CD4-positive, alpha-beta T cell (primary cell): Measurements from ENCODE around the gene MTRF1. TPM values are rescaled to one million over a fixed set of nuclear protein-coding genes. Genes with fewer than 3 reads are reported as not detected.

ENCODE experiments used
- ATAC-seq: fragments of 200-7000 bp; cut with Tn5 transposase; one replicate; pipeline ENCODE4 v1.10.0; 2022; ENCODE audit warnings: mild to moderate bottlenecking; ENCODE audit not compliant: poor library complexity
- CTCF ChIA-PET: fragments of 350-600 bp; sonication (Branson Sonifier 250); formaldehyde crosslinking; loops from one replicate; lab custom pipeline; 2021; ENCODE audit warnings: antibody characterized with exemption, inconsistent platforms; lab: Charles Lee
- POLR2A ChIA-PET: fragments of 350-600 bp; sonication (Branson Sonifier 250); formaldehyde crosslinking; loops from one replicate; lab custom pipeline; 2021; ENCODE audit warnings: antibody characterized with exemption, inconsistent platforms; lab: Charles Lee
- DNase-seq, 14 experiments: peaks; one replicate each; pipeline ENCODE4 v3.0.0-alpha.2; 2013 to 2020; ENCODE audit warnings: mixed read lengths in 2 of 14
- H3K27ac ChIP-seq, 2 donors: one replicate each; pipeline versions ENCODE4 v1.5.1 to v1.7.0; 2013; ENCODE audit warnings: low read length in 2 of 2, low read depth in 1 of 2, mild to moderate bottlenecking in 1 of 2
- H3K27me3 ChIP-seq, 2 experiments: 1 replicate in 1 of 2; 2 replicates in 1 of 2; pipeline versions ENCODE4 v1.6.1 to v1.7.0; 2013; ENCODE audit warnings: low read length in 2 of 2, control low read depth in 1 of 2, mild to moderate bottlenecking in 1 of 2, moderate library complexity in 1 of 2; ENCODE audit not compliant: insufficient read depth in 2 of 2, control insufficient read depth in 1 of 2
- H3K36me3 ChIP-seq: one replicate; pipeline ENCODE4 v1.6.1; 2013; ENCODE audit warnings: low read length, control low read depth; ENCODE audit not compliant: insufficient read depth
- H3K4me1 ChIP-seq: one replicate; pipeline ENCODE4 v1.6.1; 2013; ENCODE audit warnings: low read length, control low read depth; ENCODE audit not compliant: insufficient read depth
- H3K4me3 ChIP-seq: one replicate; pipeline ENCODE4 v1.5.1; 2013; ENCODE audit warnings: mild to moderate bottlenecking, low read length, moderate library complexity
- H3K9me3 ChIP-seq, 2 experiments: 1 replicate in 1 of 2; 2 replicates in 1 of 2; pipeline versions ENCODE4 v1.6.1 to v1.7.0; 2013; ENCODE audit warnings: low read length in 2 of 2, mild to moderate bottlenecking in 2 of 2, control low read depth in 1 of 2, moderate library complexity in 1 of 2; ENCODE audit not compliant: control insufficient read depth in 1 of 2, insufficient read depth in 1 of 2
- H3K27ac Mint-ChIP-seq: one replicate; pipeline ENCODE4 v1.8.0; 2020; ENCODE audit warnings: mixed read lengths
- H3K27me3 Mint-ChIP-seq: one replicate; pipeline ENCODE4 v1.8.0; 2021; ENCODE audit warnings: mixed read lengths
- H3K36me3 Mint-ChIP-seq: one replicate; pipeline ENCODE4 v1.8.0; 2021; ENCODE audit warnings: low read depth, mixed read lengths
- H3K4me1 Mint-ChIP-seq: one replicate; pipeline ENCODE4 v1.8.0; 2021; ENCODE audit warnings: low read depth, mixed read lengths
- H3K4me3 Mint-ChIP-seq: one replicate; pipeline ENCODE4 v1.8.0; 2020; ENCODE audit warnings: mild to moderate bottlenecking, mixed read lengths
- H3K9me3 Mint-ChIP-seq: one replicate; pipeline ENCODE4 v1.8.0; 2020; ENCODE audit warnings: mixed read lengths
- CTCF ChIP-seq: fragments of 200-600 bp; IDR thresholded peaks from one replicate; pipeline ENCODE4 v1.8.0; 2022; ENCODE audit warnings: antibody characterized with exemption, mild to moderate bottlenecking
- intact Hi-C, 2 experiments: fragments of 100-400 bp; cut with DNase I in 1 of 2; cut with micrococcal nuclease in 1 of 2; formaldehyde crosslinking; loops; one replicate each; pipeline versions ENCODE4 v1.15.1 to v1.9.0; 2023 to 2025; cut with DNase I, micrococcal nuclease
- total RNA-seq, 174 experiments: library from RNA in 2 of 174; stranded (reverse) in 2 of 174; gene quantifications; one replicate each; pipeline ENCODE4 v1.2.3 and lab custom pipeline; 2021 to 2026

Gene MTRF1
- total RNA-seq, 2 experiments from 2014 or later = 15.7 to 17.8 TPM

- no peak for TF ChIP-seq CTCF
- peaks cover 47% of the 10 kb centered on the region for H3K36me3 ChIP-seq
- Mint-ChIP-seq H3K9me3 (no peaks in the 10 kb centered on the region), H3K36me3 (peaks cover 83% of the 10 kb centered on the region), H3K27me3 (no peaks in the 10 kb centered on the region), H3K4me3 (no peak overlapping the region), H3K27ac (no peak overlapping the region), H3K4me1 (peaks cover 28% of the 10 kb centered on the region)
- DNase-seq (no peak), ATAC-seq (no peak)
- no peak overlapping the region for H3K4me3 ChIP-seq
- POLR2A ChIA-PET = interaction anchor here (0.9 kb wide), 1 partner anchor 8 kb away, joined by 3 read pairs; the partner anchor contains the start of gene MTRF1
- no peaks in the 10 kb centered on the region for H3K9me3 ChIP-seq
- H3K27me3 ChIP-seq = no peaks in the 10 kb centered on the region
- H3K4me1 ChIP-seq = peaks cover 1% of the 10 kb centered on the region
- intact Hi-C loops = no loop called here
- H3K27ac ChIP-seq = no peak overlapping the region
- CTCF ChIA-PET = interaction anchor here (0.9 kb wide), 1 partner anchor 16 kb away, joined by 3 read pairs; no protein-coding TSS in a partner anchor
Observed at GRCh38 chr13:41254902-41255301, 8.5 kb downstream of the MTRF1 start.

GRCh38 chr13:41250993-41251392 is 12.4 kb downstream of the MTRF1 start:
- Histone ChIP-seq H3K4me1 (no peaks in the 10 kb centered on the region), H3K4me3 (no peak overlapping the region), H3K9me3 (no peaks in the 10 kb centered on the region), H3K27ac (no peak overlapping the region), H3K27me3 (no peaks in the 10 kb centered on the region), H3K36me3 (peaks cover 44% of the 10 kb centered on the region)
- H3K4me3 Mint-ChIP-seq = no peak overlapping the region
- DNase-seq (no peak), ATAC-seq (no peak)
- intact Hi-C loops = no loop called here
- H3K36me3 Mint-ChIP-seq = peaks cover 69% of the 10 kb centered on the region
- TF ChIP-seq CTCF = no peak
- CTCF ChIA-PET = interaction anchor here (0.6 kb wide), 1 partner anchor 18 kb away, joined by 3 read pairs; no protein-coding TSS in a partner anchor
- POLR2A ChIA-PET = no interaction called here
- no peak overlapping the region for H3K27ac Mint-ChIP-seq
- H3K4me1 Mint-ChIP-seq = peaks cover 5% of the 10 kb centered on the region
- no peaks in the 10 kb centered on the region for H3K9me3 Mint-ChIP-seq
- no peaks in the 10 kb centered on the region for H3K27me3 Mint-ChIP-seq

DNA sequence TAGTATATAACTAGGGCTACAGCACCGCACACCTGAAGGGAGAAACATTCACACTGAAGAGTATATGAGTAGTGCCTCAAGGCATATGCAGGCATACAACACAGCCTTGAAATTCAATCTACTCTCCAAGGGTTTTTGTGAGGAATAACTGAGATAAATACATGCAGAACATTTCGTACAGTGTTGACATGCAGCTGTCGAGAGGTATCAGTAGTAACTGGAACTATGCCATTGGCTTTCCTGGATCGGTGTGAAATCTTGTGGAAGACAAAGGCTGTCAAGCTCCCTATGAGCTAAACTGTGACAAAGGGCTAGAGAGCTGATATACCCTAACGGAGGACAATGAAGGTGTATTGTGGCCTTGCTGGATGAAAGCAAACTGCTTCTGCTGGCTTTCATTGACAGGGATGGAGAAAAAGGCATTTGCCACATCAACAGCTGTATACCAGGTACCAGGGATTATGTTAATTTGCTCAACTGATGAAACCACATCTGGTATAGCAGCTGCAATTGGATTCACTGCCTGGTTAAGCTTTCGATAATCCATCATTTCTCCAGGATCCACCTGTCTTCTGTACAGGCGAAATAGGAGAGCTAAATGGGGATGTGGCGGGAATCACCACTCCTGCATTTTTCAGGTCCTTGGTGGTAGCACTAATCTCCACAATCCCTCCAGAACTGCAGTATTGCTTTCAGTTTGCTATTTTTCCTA is 16.3 kb downstream of the MTRF1 start:
- CTCF ChIA-PET = no interaction called here
- peaks cover 47% of the 10 kb centered on the region for H3K36me3 Mint-ChIP-seq
- Histone ChIP-seq H3K4me1 (no peaks in the 10 kb centered on the region), H3K27ac (no peak overlapping the region), H3K27me3 (no peaks in the 10 kb centered on the region), H3K36me3 (peaks cover 27% of the 10 kb centered on the region), H3K9me3 (no peaks in the 10 kb centered on the region), H3K4me3 (no peak overlapping the region)
- peaks cover 5% of the 10 kb centered on the region for H3K4me1 Mint-ChIP-seq
- POLR2A ChIA-PET = interaction anchor here (0.7 kb wide), 1 partner anchor 89 kb away, joined by 3 read pairs; no protein-coding TSS in a partner anchor
- H3K27me3 Mint-ChIP-seq = no peaks in the 10 kb centered on the region
- TF ChIP-seq CTCF = no peak
- intact Hi-C loops = no loop called here
- no peak overlapping the region for H3K27ac Mint-ChIP-seq
- ATAC-seq (no peak), DNase-seq (no peak)
- no peak overlapping the region for H3K4me3 Mint-ChIP-seq
- no peaks in the 10 kb centered on the region for H3K9me3 Mint-ChIP-seq
